ENCODE data around the gene ZNF222.
A peak's percentile ranks its signal among the peaks of the same experiment; 100 is the strongest.

- TF ChIP-seq TAF1 (IDR thresholded peaks at IDR 0.05; ENCODE audit: low read depth, low read length): peak; percentile 68; the same call in 1 of the 2 replicates
- no peak for TF ChIP-seq ASH2L (IDR thresholded peaks at IDR 0.05; ENCODE audit: low read length)
- no peak for TF ChIP-seq CTCF (IDR thresholded peaks at IDR 0.05; ENCODE audit: control extremely low read depth in 1 of 3, insufficient read depth in 1 of 3, low read depth in 1 of 3, low read length in 3 of 3)
- peak; percentile 69 for TF ChIP-seq KDM4A (IDR thresholded peaks at IDR 0.05; ENCODE audit: low read depth, low read length, severe bottlenecking)
Measured at GRCh38 chr19:44051650-44052402, 26.6 kb downstream of the ZNF222 start, which contains the start of gene ZNF223.

All from H1 (cell line).